Measurements from ENCODE around the gene SHH. TPM values are rescaled to one million over a fixed set of nuclear protein-coding genes. Genes with fewer than 3 reads are reported as not detected.

SHH gene
- total RNA-seq, 1 donor from 2014 or later, result 0.16 TPM

DNA sequence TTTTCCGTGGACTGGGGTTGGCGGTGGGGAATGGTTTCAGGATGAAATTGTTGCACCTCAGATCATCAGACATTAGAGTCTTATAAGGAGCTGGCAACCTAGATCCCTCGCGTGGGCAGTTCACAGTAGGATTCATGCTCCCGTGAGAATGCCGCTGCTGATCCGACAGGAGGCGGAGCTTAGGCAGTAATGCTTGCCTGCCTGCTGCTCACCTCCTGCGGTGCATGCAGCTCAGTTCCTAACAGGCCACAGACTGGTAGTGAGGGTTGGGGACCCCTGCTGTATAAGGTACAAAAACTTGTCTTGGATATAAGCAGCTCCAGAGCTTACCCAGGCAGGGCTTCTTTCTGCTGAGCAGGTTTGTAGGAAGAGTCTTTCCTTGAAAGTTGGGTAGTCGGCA lies 53.9 kb downstream of the SHH start:
- H3K36me3 ChIP-seq (ENCODE audit: insufficient read depth, low read length), result no peaks in the 10 kb centered on the region
- no peaks in the 10 kb centered on the region for H3K27me3 Mint-ChIP-seq (ENCODE audit: low read depth, unreplicated experiment)
- H3K27me3 ChIP-seq (ENCODE audit: insufficient read depth, low read length), result no peaks in the 10 kb centered on the region
- peaks cover 85% of the 10 kb centered on the region for H4K20me1 ChIP-seq (ENCODE audit: insufficient read depth, low read length)
- H3K4me3 ChIP-seq (ENCODE audit: insufficient read depth, low read depth, low read length), result no peak overlapping the region
- no peak overlapping the region for H2AFZ ChIP-seq (ENCODE audit: low read depth, low read length)
- H3K36me3 Mint-ChIP-seq (ENCODE audit: low read depth, unreplicated experiment), result peaks cover 15% of the 10 kb centered on the region
- H3K4me3 Mint-ChIP-seq (ENCODE audit: unreplicated experiment), result no peak overlapping the region
- H3K4me1 ChIP-seq (ENCODE audit: insufficient read depth, low read length), result no peaks in the 10 kb centered on the region
- no peak overlapping the region for H3K27ac Mint-ChIP-seq (ENCODE audit: unreplicated experiment)
- H3K9me3 ChIP-seq (ENCODE audit: insufficient read depth, low read depth, low read length), result no peaks in the 10 kb centered on the region
- FAIRE-seq (no peak), DNase-seq (ENCODE audit: low read depth) (no peak)
- peaks cover 90% of the 10 kb centered on the region for H3K79me2 ChIP-seq (ENCODE audit: insufficient read depth, low read length)
- H3K9ac ChIP-seq (ENCODE audit: low read length), result no peak overlapping the region
- H3K9me3 Mint-ChIP-seq (ENCODE audit: unreplicated experiment), result peaks cover 2% of the 10 kb centered on the region
- no peak overlapping the region for H3K27ac ChIP-seq (ENCODE audit: low read depth, low read length)
- H3K4me2 ChIP-seq (ENCODE audit: low read length), result no peak overlapping the region
- H3K4me1 Mint-ChIP-seq (ENCODE audit: low read depth, unreplicated experiment), result peaks cover 3% of the 10 kb centered on the region
- TF ChIP-seq EZH2 (IDR thresholded peaks at IDR 0.05; ENCODE audit: insufficient read depth, low read length), result no peak
- TF ChIP-seq, protein P1, sequence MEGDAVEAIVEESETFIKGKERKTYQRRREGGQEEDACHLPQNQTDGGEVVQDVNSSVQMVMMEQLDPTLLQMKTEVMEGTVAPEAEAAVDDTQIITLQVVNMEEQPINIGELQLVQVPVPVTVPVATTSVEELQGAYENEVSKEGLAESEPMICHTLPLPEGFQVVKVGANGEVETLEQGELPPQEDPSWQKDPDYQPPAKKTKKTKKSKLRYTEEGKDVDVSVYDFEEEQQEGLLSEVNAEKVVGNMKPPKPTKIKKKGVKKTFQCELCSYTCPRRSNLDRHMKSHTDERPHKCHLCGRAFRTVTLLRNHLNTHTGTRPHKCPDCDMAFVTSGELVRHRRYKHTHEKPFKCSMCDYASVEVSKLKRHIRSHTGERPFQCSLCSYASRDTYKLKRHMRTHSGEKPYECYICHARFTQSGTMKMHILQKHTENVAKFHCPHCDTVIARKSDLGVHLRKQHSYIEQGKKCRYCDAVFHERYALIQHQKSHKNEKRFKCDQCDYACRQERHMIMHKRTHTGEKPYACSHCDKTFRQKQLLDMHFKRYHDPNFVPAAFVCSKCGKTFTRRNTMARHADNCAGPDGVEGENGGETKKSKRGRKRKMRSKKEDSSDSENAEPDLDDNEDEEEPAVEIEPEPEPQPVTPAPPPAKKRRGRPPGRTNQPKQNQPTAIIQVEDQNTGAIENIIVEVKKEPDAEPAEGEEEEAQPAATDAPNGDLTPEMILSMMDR (IDR thresholded peaks at IDR 0.05; ENCODE audit: insufficient read depth, low read depth, low read length), result no peak

DNA sequence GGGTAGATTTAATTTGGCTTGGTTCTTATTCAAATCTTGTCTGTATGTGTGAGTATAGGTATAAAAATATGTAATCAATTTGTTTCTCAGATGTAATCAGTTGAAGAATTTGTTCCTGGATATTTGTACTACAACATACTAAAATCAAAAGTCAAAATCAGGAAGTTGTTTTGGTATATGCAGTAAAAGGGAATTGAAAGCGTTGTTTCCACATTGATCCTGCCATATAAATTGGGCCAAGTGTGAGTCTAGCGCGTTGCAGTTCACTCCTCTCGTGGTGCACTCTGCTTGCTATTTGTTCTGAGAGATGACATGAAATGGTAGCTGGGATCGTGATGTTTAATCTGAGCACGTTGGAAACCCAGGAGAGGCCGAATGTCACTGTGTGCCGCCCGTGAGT lies 55.9 kb downstream of the SHH start:
- H3K27me3 Mint-ChIP-seq (ENCODE audit: low read depth, unreplicated experiment), result no peaks in the 10 kb centered on the region
- no peak overlapping the region for H3K4me2 ChIP-seq (ENCODE audit: low read length)
- H3K36me3 ChIP-seq (ENCODE audit: insufficient read depth, low read length), result no peaks in the 10 kb centered on the region
- no peak overlapping the region for H3K27ac Mint-ChIP-seq (ENCODE audit: unreplicated experiment)
- peaks cover 5% of the 10 kb centered on the region for H3K4me1 Mint-ChIP-seq (ENCODE audit: low read depth, unreplicated experiment)
- H3K9me3 ChIP-seq (ENCODE audit: insufficient read depth, low read depth, low read length), result no peaks in the 10 kb centered on the region
- no peak overlapping the region for H3K4me3 ChIP-seq (ENCODE audit: insufficient read depth, low read depth, low read length)
- peaks cover 85% of the 10 kb centered on the region for H4K20me1 ChIP-seq (ENCODE audit: insufficient read depth, low read length)
- FAIRE-seq (no peak), DNase-seq (ENCODE audit: low read depth) (no peak)
- peaks cover 91% of the 10 kb centered on the region for H3K79me2 ChIP-seq (ENCODE audit: insufficient read depth, low read length)
- H3K4me3 Mint-ChIP-seq (ENCODE audit: unreplicated experiment), result no peak overlapping the region
- peaks cover 2% of the 10 kb centered on the region for H3K9me3 Mint-ChIP-seq (ENCODE audit: unreplicated experiment)
- no peak overlapping the region for H2AFZ ChIP-seq (ENCODE audit: low read depth, low read length)
- TF ChIP-seq EZH2 (IDR thresholded peaks at IDR 0.05; ENCODE audit: insufficient read depth, low read length), result no peak
- TF ChIP-seq, protein P1 (IDR thresholded peaks at IDR 0.05; ENCODE audit: insufficient read depth, low read depth, low read length), result no peak
- no peaks in the 10 kb centered on the region for H3K27me3 ChIP-seq (ENCODE audit: insufficient read depth, low read length)
- H3K27ac ChIP-seq (ENCODE audit: low read depth, low read length), result no peak overlapping the region
- peaks cover 12% of the 10 kb centered on the region for H3K36me3 Mint-ChIP-seq (ENCODE audit: low read depth, unreplicated experiment)
- H3K9ac ChIP-seq (ENCODE audit: low read length), result no peak overlapping the region
- no peaks in the 10 kb centered on the region for H3K4me1 ChIP-seq (ENCODE audit: insufficient read depth, low read length)

GRCh38 chr7:155755026-155755425 lies 57.2 kb downstream of the SHH start:
- H3K9me3 ChIP-seq (ENCODE audit: insufficient read depth, low read depth, low read length), result no peaks in the 10 kb centered on the region
- DNase-seq (ENCODE audit: low read depth) (no peak), FAIRE-seq (no peak)
- H3K4me1 ChIP-seq (ENCODE audit: insufficient read depth, low read length), result no peaks in the 10 kb centered on the region
- Mint-ChIP-seq H3K36me3 (ENCODE audit: low read depth, unreplicated experiment) (peaks cover 5% of the 10 kb centered on the region), H3K27ac (ENCODE audit: unreplicated experiment) (no peak overlapping the region), H3K27me3 (ENCODE audit: low read depth, unreplicated experiment) (no peaks in the 10 kb centered on the region), H3K4me1 (ENCODE audit: low read depth, unreplicated experiment) (peaks cover 5% of the 10 kb centered on the region), H3K9me3 (ENCODE audit: unreplicated experiment) (peaks cover 2% of the 10 kb centered on the region), H3K4me3 (ENCODE audit: unreplicated experiment) (no peak overlapping the region)
- TF ChIP-seq EZH2 (IDR thresholded peaks at IDR 0.05; ENCODE audit: insufficient read depth, low read length), result no peak
- TF ChIP-seq, protein P1 (IDR thresholded peaks at IDR 0.05; ENCODE audit: insufficient read depth, low read depth, low read length), result no peak
- peaks cover 90% of the 10 kb centered on the region for H3K79me2 ChIP-seq (ENCODE audit: insufficient read depth, low read length)
- H3K4me3 ChIP-seq (ENCODE audit: insufficient read depth, low read depth, low read length), result no peak overlapping the region
- peaks cover 85% of the 10 kb centered on the region for H4K20me1 ChIP-seq (ENCODE audit: insufficient read depth, low read length)
- no peaks in the 10 kb centered on the region for H3K36me3 ChIP-seq (ENCODE audit: insufficient read depth, low read length)
- H3K4me2 ChIP-seq (ENCODE audit: low read length), result no peak overlapping the region
- H3K27me3 ChIP-seq (ENCODE audit: insufficient read depth, low read length), result no peaks in the 10 kb centered on the region
- no peak overlapping the region for H2AFZ ChIP-seq (ENCODE audit: low read depth, low read length)
- no peak overlapping the region for H3K27ac ChIP-seq (ENCODE audit: low read depth, low read length)
- H3K9ac ChIP-seq (ENCODE audit: low read length), result no peak overlapping the region
